Astrocyte (in vitro differentiated cells and primary cell): ENCODE data around the gene IQGAP3. TPM values are rescaled to one million over a fixed set of nuclear protein-coding genes. Genes with fewer than 3 reads are reported as not detected.

Experiments
- DNase-seq: peaks from one replicate; pipeline ENCODE4 v3.0.0-alpha.2; 2010; ENCODE audit warnings: low read depth
- FAIRE-seq: peaks from 2 replicates; lab custom pipeline; 2011; peaks lifted over from hg19 to GRCh38; lab: Jason Lieb, UNC
- H2AFZ ChIP-seq: 2 replicates; pipeline ENCODE4 v1.6.0; 2012; ENCODE audit warnings: low read depth, low read length, inconsistent platforms
- H3K27ac ChIP-seq: 2 replicates; pipeline ENCODE4 v1.5.1; 2011; ENCODE audit warnings: low read depth, low read length, inconsistent platforms
- H3K27me3 ChIP-seq: 2 replicates; pipeline ENCODE4 v1.6.0; 2011; ENCODE audit warnings: low read length, inconsistent platforms; ENCODE audit not compliant: insufficient read depth
- H3K36me3 ChIP-seq: 2 replicates; pipeline ENCODE4 v1.5.1; 2011; ENCODE audit warnings: low read length, inconsistent platforms; ENCODE audit not compliant: insufficient read depth
- H3K4me1 ChIP-seq: 2 replicates; pipeline ENCODE4 v1.5.1; 2011; ENCODE audit warnings: low read length, inconsistent platforms; ENCODE audit not compliant: insufficient read depth
- H3K4me2 ChIP-seq: 2 replicates; pipeline ENCODE4 v1.6.0; 2012; ENCODE audit warnings: low read length, inconsistent platforms
- H3K4me3 ChIP-seq: 2 replicates; pipeline ENCODE4 v1.5.1; 2011; ENCODE audit warnings: low read depth, mild to moderate bottlenecking, low read length, inconsistent platforms; ENCODE audit not compliant: insufficient read depth
- H3K79me2 ChIP-seq: 2 replicates; pipeline ENCODE4 v1.6.0; 2012; ENCODE audit warnings: mild to moderate bottlenecking, low read length, inconsistent platforms; ENCODE audit not compliant: insufficient read depth
- H3K9ac ChIP-seq: 2 replicates; pipeline ENCODE4 v1.6.0; 2012; ENCODE audit warnings: mild to moderate bottlenecking, low read length, inconsistent platforms
- H3K9me3 ChIP-seq: 2 replicates; pipeline ENCODE4 v1.5.1; 2012; ENCODE audit warnings: low read depth, mild to moderate bottlenecking, low read length, inconsistent platforms; ENCODE audit not compliant: insufficient read depth
- H4K20me1 ChIP-seq: 2 replicates; pipeline ENCODE4 v1.6.0; 2012; ENCODE audit warnings: low read length, inconsistent platforms; ENCODE audit not compliant: insufficient read depth
- H3K27ac Mint-ChIP-seq: one replicate; pipeline ENCODE4 v1.8.0; 2021; ENCODE audit warnings: mild to moderate bottlenecking, mixed read lengths; ENCODE audit not compliant: unreplicated experiment
- H3K27me3 Mint-ChIP-seq: one replicate; pipeline ENCODE4 v1.8.0; 2021; ENCODE audit warnings: low read depth, mixed read lengths; ENCODE audit not compliant: unreplicated experiment
- H3K36me3 Mint-ChIP-seq: one replicate; pipeline ENCODE4 v1.8.0; 2021; ENCODE audit warnings: low read depth, mixed read lengths; ENCODE audit not compliant: unreplicated experiment
- H3K4me1 Mint-ChIP-seq: one replicate; pipeline ENCODE4 v1.8.0; 2021; ENCODE audit warnings: low read depth, mixed read lengths; ENCODE audit not compliant: unreplicated experiment
- H3K4me3 Mint-ChIP-seq: one replicate; pipeline ENCODE4 v1.8.0; 2021; ENCODE audit warnings: mild to moderate bottlenecking, moderate library complexity, mixed read lengths; ENCODE audit not compliant: unreplicated experiment
- H3K9me3 Mint-ChIP-seq: one replicate; pipeline ENCODE4 v1.8.0; 2021; ENCODE audit warnings: mild to moderate bottlenecking, mixed read lengths; ENCODE audit not compliant: unreplicated experiment
- CTCF ChIP-seq: IDR thresholded peaks from 2 replicates; pipeline ENCODE4 v1.5.1; 2011; ENCODE audit warnings: low read depth, mild to moderate bottlenecking, inconsistent platforms, low read length, moderate library complexity; ENCODE audit not compliant: insufficient read depth
- EZH2 ChIP-seq: IDR thresholded peaks from 2 replicates; pipeline ENCODE4 v1.6.1; 2012; ENCODE audit warnings: mild to moderate bottlenecking, low read length, inconsistent platforms; ENCODE audit not compliant: insufficient read depth
- total RNA-seq: library from RNA; stranded (reverse); gene quantifications from 2 replicates; pipeline ENCODE4 v1.2.1, GENCODE V29; 2021

IQGAP3 gene
- total RNA-seq, 1 donor from 2014 or later, result 2.2 TPM

GRCh38 chr1:156571261-156571852 is 1.0 kb downstream of the IQGAP3 start:
- H3K4me3 ChIP-seq, result peak overlapping the region; percentile 72
- Mint-ChIP-seq H3K9me3 (no peaks in the 10 kb centered on the region), H3K27ac (peak overlapping the region; percentile 91), H3K4me3 (peak overlapping the region; percentile 82), H3K27me3 (peaks cover 9% of the 10 kb centered on the region), H3K36me3 (no peaks in the 10 kb centered on the region), H3K4me1 (peaks cover 16% of the 10 kb centered on the region)
- no peaks in the 10 kb centered on the region for H3K9me3 ChIP-seq
- H3K4me2 ChIP-seq, result peak overlapping the region; percentile 86
- peak overlapping the region; percentile 86 for H3K9ac ChIP-seq
- H3K36me3 ChIP-seq, result peaks cover 5% of the 10 kb centered on the region
- H3K79me2 ChIP-seq, result peaks cover 19% of the 10 kb centered on the region
- no peaks in the 10 kb centered on the region for H3K27me3 ChIP-seq
- peak; percentile 91 for DNase-seq
- no peaks in the 10 kb centered on the region for H4K20me1 ChIP-seq
- TF ChIP-seq CTCF (no peak), EZH2 (no peak)
- peak overlapping the region; percentile 66 for H2AFZ ChIP-seq
- H3K4me1 ChIP-seq, result peaks cover 16% of the 10 kb centered on the region
- peak overlapping the region; percentile 78 for H3K27ac ChIP-seq
- FAIRE-seq, result no peak

- no peaks in the 10 kb centered on the region for H3K9me3 ChIP-seq
- no peaks in the 10 kb centered on the region for H3K27me3 ChIP-seq
- no peak overlapping the region for H2AFZ ChIP-seq
- Mint-ChIP-seq H3K36me3 (peaks cover 2% of the 10 kb centered on the region), H3K9me3 (peaks cover 3% of the 10 kb centered on the region), H3K27me3 (peaks cover 8% of the 10 kb centered on the region), H3K27ac (no peak overlapping the region), H3K4me3 (no peak overlapping the region), H3K4me1 (peaks cover 9% of the 10 kb centered on the region)
- H3K27ac ChIP-seq, result no peak overlapping the region
- no peaks in the 10 kb centered on the region for H4K20me1 ChIP-seq
- peaks cover 10% of the 10 kb centered on the region for H3K4me1 ChIP-seq
- peaks cover 32% of the 10 kb centered on the region for H3K36me3 ChIP-seq
- DNase-seq (no peak), FAIRE-seq (no peak)
- peaks cover 19% of the 10 kb centered on the region for H3K79me2 ChIP-seq
- TF ChIP-seq EZH2, result no peak
- TF ChIP-seq CTCF, result no peak
- H3K4me2 ChIP-seq, result no peak overlapping the region
- H3K9ac ChIP-seq, result no peak overlapping the region
- H3K4me3 ChIP-seq, result no peak overlapping the region
Measured at GRCh38 chr1:156566436-156566835, 5.9 kb downstream of the IQGAP3 start.

GRCh38 chr1:156565519-156565918 is 6.8 kb downstream of the IQGAP3 start:
- H3K27me3 Mint-ChIP-seq, result peaks cover 8% of the 10 kb centered on the region
- H4K20me1 ChIP-seq, result no peaks in the 10 kb centered on the region
- no peak overlapping the region for H3K4me3 Mint-ChIP-seq
- peaks cover 2% of the 10 kb centered on the region for H3K4me1 Mint-ChIP-seq
- FAIRE-seq (no peak), DNase-seq (no peak)
- peaks cover under 1% of the 10 kb centered on the region for H3K4me1 ChIP-seq
- H3K27ac Mint-ChIP-seq, result no peak overlapping the region
- no peak overlapping the region for H3K27ac ChIP-seq
- H2AFZ ChIP-seq, result no peak overlapping the region
- no peak overlapping the region for H3K4me2 ChIP-seq
- peaks cover 13% of the 10 kb centered on the region for H3K79me2 ChIP-seq
- H3K36me3 ChIP-seq, result peaks cover 35% of the 10 kb centered on the region
- no peak for TF ChIP-seq EZH2
- TF ChIP-seq CTCF, result no peak
- H3K9me3 Mint-ChIP-seq, result peaks cover 3% of the 10 kb centered on the region
- no peaks in the 10 kb centered on the region for H3K27me3 ChIP-seq
- H3K4me3 ChIP-seq, result no peak overlapping the region
- no peak overlapping the region for H3K9ac ChIP-seq
- no peaks in the 10 kb centered on the region for H3K9me3 ChIP-seq
- peaks cover 2% of the 10 kb centered on the region for H3K36me3 Mint-ChIP-seq
